ENCODE results near the gene NXN.
"Not testable (repeated sequence)": the region's sequence is repeated elsewhere in the genome, so short reads cannot be mapped to it uniquely, and the experiment has no call there.

NXN gene

GRCh38 chr17:915538-916201, 63.9 kb downstream of the NXN start:
- no peak for DNase-seq

- no peak for DNase-seq
These were observed 65.0 kb downstream of the NXN start for GRCh38 chr17:914561-914960.

- DNase-seq = no peak
These were observed 66.4 kb downstream of the NXN start for GRCh38 chr17:913207-913606.

GRCh38 chr17:909642-910323, 69.8 kb downstream of the NXN start:
- no peak for DNase-seq

GRCh38 chr17:907725-908124, 71.9 kb downstream of the NXN start:
- DNase-seq = no peak

- not testable (repeated sequence) for DNase-seq
These were observed 73.9 kb downstream of the NXN start for GRCh38 chr17:905708-906107.

GRCh38 chr17:903691-904481, 75.7 kb downstream of the NXN start:
- no peak for DNase-seq

- no peak for DNase-seq
These were observed 77.1 kb downstream of the NXN start for GRCh38 chr17:902463-902862.

- DNase-seq = no peak
These were observed 77.6 kb downstream of the NXN start for GRCh38 chr17:901964-902363.

- DNase-seq = no peak
These were observed 78.2 kb downstream of the NXN start for GRCh38 chr17:901191-901950.

- no peak for DNase-seq
These were observed 79.1 kb downstream of the NXN start for GRCh38 chr17:900336-900934.

GRCh38 chr17:897970-898619, 81.5 kb downstream of the NXN start:
- DNase-seq = no peak

GRCh38 chr17:896953-897661, 82.5 kb downstream of the NXN start:
- no peak for DNase-seq

- DNase-seq = no peak
These were observed 83.1 kb downstream of the NXN start for GRCh38 chr17:896454-896853.

GRCh38 chr17:892958-893357, 86.6 kb downstream of the NXN start:
- DNase-seq = no peak

GRCh38 chr17:888998-889441, 90.6 kb downstream of the NXN start:
- DNase-seq = no peak

- no peak for DNase-seq
These were observed 91.9 kb downstream of the NXN start for GRCh38 chr17:887551-888209.

GRCh38 chr17:885971-886571, 93.5 kb downstream of the NXN start:
- no peak for DNase-seq

- no peak for DNase-seq
These were observed 96.0 kb downstream of the NXN start for GRCh38 chr17:883586-883962.

GRCh38 chr17:882827-883585, 96.6 kb downstream of the NXN start:
- DNase-seq = no peak

Measured in activated effector memory CD4-positive, alpha-beta T cell treated with anti-CD3 and anti-CD28 coated beads, Interleukin-2, amount 50 U/mL, for 16 hours (primary cell).